Parathyroid adenoma (tissue), 2 donors: ENCODE measurements around the gene ACOT7.

Experiments used
- H2AFZ ChIP-seq: fragments of 300-600 bp; sonication (generic); one replicate; pipeline ENCODE4 v1.7.0; 2017; ENCODE audit warnings: antibody characterized with exemption, mild to moderate bottlenecking
- H3K27ac ChIP-seq: fragments of 300-600 bp; sonication (generic); one replicate; pipeline ENCODE4 v1.7.0; 2017
- H3K27me3 ChIP-seq: fragments of 300-600 bp; sonication (generic); one replicate; pipeline ENCODE4 v1.7.0; 2017; ENCODE audit warnings: low read length; ENCODE audit not compliant: control insufficient read depth, insufficient read depth
- H3K36me3 ChIP-seq: fragments of 300-600 bp; sonication (generic); one replicate; pipeline ENCODE4 v1.7.0; 2017; ENCODE audit warnings: low read length; ENCODE audit not compliant: control insufficient read depth, insufficient read depth
- H3K4me1 ChIP-seq: fragments of 300-600 bp; sonication (generic); one replicate; pipeline ENCODE4 v1.7.0; 2017; ENCODE audit warnings: control low read depth
- H3K4me2 ChIP-seq: fragments of 300-600 bp; sonication (generic); one replicate; pipeline ENCODE4 v1.7.0; 2017; ENCODE audit warnings: low read length
- H3K4me3 ChIP-seq: fragments of 300-600 bp; sonication (generic); one replicate; pipeline ENCODE4 v1.7.0; 2017; ENCODE audit warnings: low read depth, low read length
- H3K79me2 ChIP-seq: fragments of 300-600 bp; sonication (generic); one replicate; pipeline ENCODE4 v1.7.0; 2017; ENCODE audit warnings: control low read depth
- H3K9ac ChIP-seq: fragments of 300-600 bp; sonication (generic); one replicate; pipeline ENCODE4 v1.7.0; 2017; ENCODE audit warnings: mild to moderate bottlenecking
- H3K9me3 ChIP-seq: fragments of 300-600 bp; sonication (generic); one replicate; pipeline ENCODE4 v1.7.0; 2017; ENCODE audit warnings: low read length; ENCODE audit not compliant: control insufficient read depth
- CTCF ChIP-seq: fragments of 300-600 bp; sonication (generic); IDR thresholded peaks from one replicate; pipeline ENCODE4 v1.7.0; 2017; ENCODE audit warnings: antibody characterized with exemption, mild to moderate bottlenecking
- donor health status: primary hyperparathyroidism.

ACOT7 gene

GRCh38 chr1:6251681-6252373, 141.7 kb downstream of the ACOT7 start:
- Histone ChIP-seq H3K79me2 (no peaks in the 10 kb centered on the region), H2AFZ (no peak overlapping the region), H3K36me3 (no peaks in the 10 kb centered on the region), H3K4me1 (no peaks in the 10 kb centered on the region), H3K27ac (no peak overlapping the region), H3K9ac (no peak overlapping the region), H3K4me2 (no peak overlapping the region), H3K27me3 (peaks cover 1% of the 10 kb centered on the region), H3K4me3 (no peak overlapping the region), H3K9me3 (no peaks in the 10 kb centered on the region)
- TF ChIP-seq CTCF, result no peak

- Histone ChIP-seq H2AFZ (no peak overlapping the region), H3K27me3 (peaks cover 6% of the 10 kb centered on the region), H3K4me1 (no peaks in the 10 kb centered on the region), H3K9me3 (no peaks in the 10 kb centered on the region), H3K79me2 (no peaks in the 10 kb centered on the region), H3K27ac (no peak overlapping the region), H3K36me3 (no peaks in the 10 kb centered on the region), H3K4me2 (no peak overlapping the region), H3K9ac (no peak overlapping the region), H3K4me3 (no peak overlapping the region)
- TF ChIP-seq CTCF, result no peak
These were observed 142.3 kb downstream of the ACOT7 start for GRCh38 chr1:6251233-6251632.

GRCh38 chr1:6249739-6250689, 143.6 kb downstream of the ACOT7 start:
- H3K9me3 ChIP-seq, result no peaks in the 10 kb centered on the region
- no peaks in the 10 kb centered on the region for H3K4me1 ChIP-seq
- no peak overlapping the region for H3K4me2 ChIP-seq
- no peak for TF ChIP-seq CTCF
- no peaks in the 10 kb centered on the region for H3K79me2 ChIP-seq
- peaks cover 10% of the 10 kb centered on the region for H3K27me3 ChIP-seq
- no peaks in the 10 kb centered on the region for H3K36me3 ChIP-seq
- H3K4me3 ChIP-seq, result no peak overlapping the region
- no peak overlapping the region for H3K9ac ChIP-seq
- no peak overlapping the region for H2AFZ ChIP-seq
- no peak overlapping the region for H3K27ac ChIP-seq

GRCh38 chr1:6248932-6249738, 144.4 kb downstream of the ACOT7 start:
- Histone ChIP-seq H3K4me2 (no peak overlapping the region), H3K79me2 (no peaks in the 10 kb centered on the region), H3K36me3 (no peaks in the 10 kb centered on the region), H3K9ac (no peak overlapping the region), H3K27me3 (peaks cover 10% of the 10 kb centered on the region), H3K27ac (no peak overlapping the region), H2AFZ (no peak overlapping the region), H3K4me1 (no peaks in the 10 kb centered on the region), H3K4me3 (no peak overlapping the region), H3K9me3 (no peaks in the 10 kb centered on the region)
- no peak for TF ChIP-seq CTCF
